ENCODE measurements around the gene LRRC56. TPM values are rescaled to one million over a fixed set of nuclear protein-coding genes. Genes with fewer than 3 reads are reported as not detected.

Gene LRRC56
- total RNA-seq, 1 donor from 2014 or later: 2.7 TPM

- H3K4me3 Mint-ChIP-seq (ENCODE audit: unreplicated experiment): no peak overlapping the region
- no peaks in the 10 kb centered on the region for H3K9me3 Mint-ChIP-seq (ENCODE audit: low read depth)
- no peaks in the 10 kb centered on the region for H3K4me1 Mint-ChIP-seq (ENCODE audit: low read depth)
- DNase-seq (ENCODE audit: low spot score): no peak
- TF ChIP-seq CTCF (IDR thresholded peaks at IDR 0.05): no peak
- H3K27ac Mint-ChIP-seq (ENCODE audit: unreplicated experiment): no peak overlapping the region
- H3K36me3 Mint-ChIP-seq (ENCODE audit: low read depth): peaks cover 3% of the 10 kb centered on the region
- no peaks in the 10 kb centered on the region for H3K27me3 Mint-ChIP-seq (ENCODE audit: low read depth)
These were observed 12.9 kb downstream of the LRRC56 start for GRCh38 chr11:550021-550745.

DNA sequence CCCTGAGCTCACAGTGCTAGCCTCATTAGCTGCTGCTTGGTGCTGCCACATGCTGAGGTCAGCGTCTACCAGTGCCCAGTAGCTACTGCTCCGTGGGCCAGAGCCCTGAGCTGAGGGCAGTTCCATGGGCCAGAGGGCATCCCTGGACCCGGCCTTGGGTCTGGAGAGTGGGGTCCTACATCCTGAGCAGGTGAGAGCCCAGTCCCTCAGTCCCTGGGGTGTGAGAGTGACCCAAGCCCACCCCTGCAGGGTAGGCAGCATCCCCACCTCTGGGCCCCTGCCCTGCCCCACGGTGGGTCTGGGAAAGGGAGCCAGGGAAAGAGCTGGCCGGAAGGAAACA lies 13.4 kb downstream of the LRRC56 start:
- Mint-ChIP-seq H3K9me3 (ENCODE audit: low read depth) (no peaks in the 10 kb centered on the region), H3K4me3 (ENCODE audit: unreplicated experiment) (no peak overlapping the region), H3K4me1 (ENCODE audit: low read depth) (no peaks in the 10 kb centered on the region), H3K27me3 (ENCODE audit: low read depth) (no peaks in the 10 kb centered on the region), H3K36me3 (ENCODE audit: low read depth) (peaks cover 3% of the 10 kb centered on the region), H3K27ac (ENCODE audit: unreplicated experiment) (no peak overlapping the region)
- TF ChIP-seq CTCF (IDR thresholded peaks at IDR 0.05): no peak
- DNase-seq (ENCODE audit: low spot score): no peak

- Mint-ChIP-seq H3K27ac (ENCODE audit: unreplicated experiment) (no peak overlapping the region), H3K36me3 (ENCODE audit: low read depth) (peaks cover 3% of the 10 kb centered on the region), H3K9me3 (ENCODE audit: low read depth) (no peaks in the 10 kb centered on the region), H3K4me1 (ENCODE audit: low read depth) (no peaks in the 10 kb centered on the region), H3K4me3 (ENCODE audit: unreplicated experiment) (no peak overlapping the region), H3K27me3 (ENCODE audit: low read depth) (no peaks in the 10 kb centered on the region)
- no peak for TF ChIP-seq CTCF (IDR thresholded peaks at IDR 0.05)
- no peak for DNase-seq (ENCODE audit: low spot score)
These were observed 13.8 kb downstream of the LRRC56 start for GRCh38 chr11:551131-551530.

DNA sequence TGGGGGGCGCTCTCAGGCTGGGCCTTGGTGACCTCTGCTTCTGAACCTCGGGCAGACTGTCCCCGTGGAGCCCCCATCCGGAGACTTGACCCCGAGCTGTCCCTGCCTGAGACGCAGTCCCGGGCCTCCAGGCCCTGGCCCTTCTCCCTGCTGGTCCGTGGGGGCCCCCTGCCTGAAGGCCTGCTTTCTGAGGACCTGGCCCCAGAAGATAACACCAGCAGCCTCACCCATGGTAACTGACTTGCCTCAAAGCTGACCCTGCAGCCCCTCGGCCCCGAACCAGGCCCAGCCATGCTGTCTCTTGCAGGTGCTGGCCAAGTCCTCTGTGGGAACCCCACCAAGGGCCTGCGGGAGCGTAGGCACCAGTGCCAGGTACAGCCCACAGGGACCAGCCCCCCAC lies 14.3 kb downstream of the LRRC56 start:
- no peaks in the 10 kb centered on the region for H3K9me3 Mint-ChIP-seq (ENCODE audit: low read depth)
- no peak overlapping the region for H3K4me3 Mint-ChIP-seq (ENCODE audit: unreplicated experiment)
- H3K27me3 Mint-ChIP-seq (ENCODE audit: low read depth): peaks cover 3% of the 10 kb centered on the region
- H3K36me3 Mint-ChIP-seq (ENCODE audit: low read depth): peaks cover 3% of the 10 kb centered on the region
- H3K27ac Mint-ChIP-seq (ENCODE audit: unreplicated experiment): no peak overlapping the region
- no peak for TF ChIP-seq CTCF (IDR thresholded peaks at IDR 0.05)
- H3K4me1 Mint-ChIP-seq (ENCODE audit: low read depth): no peaks in the 10 kb centered on the region
- DNase-seq (ENCODE audit: low spot score): no peak

- Mint-ChIP-seq H3K27me3 (ENCODE audit: low read depth) (peaks cover 8% of the 10 kb centered on the region), H3K9me3 (ENCODE audit: low read depth) (no peaks in the 10 kb centered on the region), H3K36me3 (ENCODE audit: low read depth) (peaks cover 3% of the 10 kb centered on the region), H3K27ac (ENCODE audit: unreplicated experiment) (no peak overlapping the region), H3K4me1 (ENCODE audit: low read depth) (no peaks in the 10 kb centered on the region), H3K4me3 (ENCODE audit: unreplicated experiment) (no peak overlapping the region)
- no peak for DNase-seq (ENCODE audit: low spot score)
- no peak for TF ChIP-seq CTCF (IDR thresholded peaks at IDR 0.05)
These were observed 16.0 kb downstream of the LRRC56 start for GRCh38 chr11:553083-553987.

Measured in chondrocyte (in vitro differentiated cells).